Caco-2 (cell line): ENCODE data around the gene APOBEC3C. TPM values are rescaled to one million over a fixed set of nuclear protein-coding genes. Genes with fewer than 3 reads are reported as not detected.
"Not testable (repeated sequence)": the region's sequence is repeated elsewhere in the genome, so short reads cannot be mapped to it uniquely, and the experiment has no call there.

Experiments used
- BruUV-seq: library from RNA; stranded (reverse); fragments of 400-500 nt; replicated peaks from 2 replicates; lab custom pipeline; 2021; lab: Mats Ljungman, UMichigan
- CTCF ChIA-PET: fragments of 300-600 bp; sonication (Branson Sonifier 250); formaldehyde crosslinking; loops from one replicate; lab custom pipeline; 2022; ENCODE audit warnings: antibody characterized with exemption; lab: Charles Lee
- POLR2A ChIA-PET: fragments of 300-600 bp; sonication (Branson Sonifier 250); formaldehyde crosslinking; loops from one replicate; lab custom pipeline; 2022; ENCODE audit warnings: antibody characterized with exemption; lab: Charles Lee
- DNase-seq, 2 experiments: peaks; one replicate each; pipeline versions ENCODE4 v3.0.0 to v3.0.0-alpha.2; 2020 to 2022
- H3K27me3 ChIP-seq: replicated peaks from 2 replicates; pipeline ENCODE4 v1.6.0; 2011; ENCODE audit warnings: low read length; ENCODE audit not compliant: control insufficient read depth, insufficient read depth
- H3K36me3 ChIP-seq: 2 replicates; pipeline ENCODE4 v1.5.1; 2011; ENCODE audit warnings: low read length; ENCODE audit not compliant: control insufficient read depth, insufficient read depth
- H3K4me1 ChIP-seq: fragments of 250-450 bp; sonication (Bioruptor Pico); 2 replicates; pipeline ENCODE4 v1.5.1; 2020; ENCODE audit warnings: mild to moderate bottlenecking
- H3K4me3 ChIP-seq: 2 replicates; pipeline ENCODE4 v1.5.1; 2011; ENCODE audit warnings: low read depth, mild to moderate bottlenecking, control low read depth, low read length
- H3K9me3 ChIP-seq: fragments of 250-450 bp; sonication (Bioruptor Pico); 2 replicates; pipeline ENCODE4 v1.5.1; 2020; ENCODE audit warnings: mild to moderate bottlenecking, moderate library complexity
- H3K27ac Mint-ChIP-seq: one replicate; pipeline ENCODE4 v1.8.0; 2022; ENCODE audit warnings: mixed read lengths; ENCODE audit not compliant: unreplicated experiment
- H3K27me3 Mint-ChIP-seq: one replicate; pipeline ENCODE4 v1.8.0; 2022; ENCODE audit warnings: mixed read lengths; ENCODE audit not compliant: insufficient read depth, unreplicated experiment
- H3K36me3 Mint-ChIP-seq: one replicate; pipeline ENCODE4 v1.8.0; 2022; ENCODE audit warnings: mild to moderate bottlenecking, mixed read lengths; ENCODE audit not compliant: insufficient read depth, unreplicated experiment
- H3K4me1 Mint-ChIP-seq: one replicate; pipeline ENCODE4 v1.8.0; 2022; ENCODE audit warnings: low read depth, mixed read lengths; ENCODE audit not compliant: unreplicated experiment
- H3K4me3 Mint-ChIP-seq: one replicate; pipeline ENCODE4 v1.8.0; 2022; ENCODE audit warnings: mild to moderate bottlenecking, moderate library complexity, mixed read lengths; ENCODE audit not compliant: unreplicated experiment
- H3K9me3 Mint-ChIP-seq: one replicate; pipeline ENCODE4 v1.8.0; 2022; ENCODE audit warnings: mixed read lengths; ENCODE audit not compliant: unreplicated experiment
- CTCF ChIP-seq, 2 experiments: fragments of 200-600 bp in 1 of 2; IDR thresholded peaks; 1 replicate in 1 of 2; 2 replicates in 1 of 2; pipeline versions ENCODE4 v1.5.1 to v1.8.0; 2011 to 2022; ENCODE audit warnings: antibody characterized with exemption in 1 of 2, control low read depth in 1 of 2, inconsistent platforms in 1 of 2, low read depth in 1 of 2, low read length in 1 of 2, mild to moderate bottlenecking in 1 of 2, moderate library complexity in 1 of 2; ENCODE audit not compliant: insufficient read depth in 1 of 2, severe bottlenecking in 1 of 2, unreplicated experiment in 1 of 2
- intact Hi-C: fragments of 100-400 bp; cut with micrococcal nuclease; formaldehyde crosslinking; loops from one replicate; pipeline ENCODE4 v1.10.0; 2022; ENCODE audit not compliant: unreplicated experiment
- total RNA-seq: library from RNA; stranded (reverse); gene quantifications from 2 replicates; pipeline ENCODE4 v1.2.3, GENCODE V29; 2022

The APOBEC3C gene
- total RNA-seq, 1 experiment from 2014 or later = 25.1 TPM

DNA sequence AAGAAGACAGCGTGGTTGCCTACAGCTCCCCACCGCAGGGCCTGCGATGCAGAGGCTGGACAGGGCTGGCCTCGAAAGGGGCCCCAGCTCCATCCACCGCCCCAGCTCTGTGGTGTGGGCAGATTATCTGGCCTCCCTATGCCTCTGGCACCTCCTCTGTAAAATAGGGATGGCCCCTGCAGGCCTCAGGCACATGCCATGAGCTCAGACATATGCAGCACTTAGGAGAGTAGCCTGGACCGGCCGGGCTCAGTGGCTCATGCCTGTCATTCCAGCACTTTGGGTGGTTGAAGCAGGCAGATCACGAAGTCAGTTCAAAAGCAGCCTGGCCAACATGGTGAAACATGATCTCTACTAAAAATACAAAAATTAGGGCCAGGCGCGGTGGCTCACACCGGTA is 14.2 kb downstream of the APOBEC3C start:
- DNase-seq = no peak
- no TSS peak for BruUV-seq
- Histone ChIP-seq H3K36me3 (no peaks in the 10 kb centered on the region), H3K27me3 (no peaks in the 10 kb centered on the region), H3K4me3 (no peak overlapping the region), H3K9me3 (no peaks in the 10 kb centered on the region), H3K4me1 (no peaks in the 10 kb centered on the region)
- Mint-ChIP-seq H3K4me1 (no peaks in the 10 kb centered on the region), H3K4me3 (no peak overlapping the region), H3K27me3 (no peaks in the 10 kb centered on the region), H3K9me3 (no peaks in the 10 kb centered on the region), H3K27ac (no peak overlapping the region), H3K36me3 (no peaks in the 10 kb centered on the region)
- no peak for TF ChIP-seq CTCF (IDR thresholded peaks at IDR 0.05; ENCODE audit: insufficient read depth in 1 of 2, low read depth in 1 of 2, low read length in 1 of 2, severe bottlenecking in 1 of 2, unreplicated experiment in 1 of 2)
- ChIA-PET CTCF (interaction anchor here (0.5 kb wide), 1 partner anchor 40 kb away, joined by 3 read pairs; no protein-coding TSS in a partner anchor), POLR2A (no interaction called here)
- intact Hi-C loops = no loop called here

DNA sequence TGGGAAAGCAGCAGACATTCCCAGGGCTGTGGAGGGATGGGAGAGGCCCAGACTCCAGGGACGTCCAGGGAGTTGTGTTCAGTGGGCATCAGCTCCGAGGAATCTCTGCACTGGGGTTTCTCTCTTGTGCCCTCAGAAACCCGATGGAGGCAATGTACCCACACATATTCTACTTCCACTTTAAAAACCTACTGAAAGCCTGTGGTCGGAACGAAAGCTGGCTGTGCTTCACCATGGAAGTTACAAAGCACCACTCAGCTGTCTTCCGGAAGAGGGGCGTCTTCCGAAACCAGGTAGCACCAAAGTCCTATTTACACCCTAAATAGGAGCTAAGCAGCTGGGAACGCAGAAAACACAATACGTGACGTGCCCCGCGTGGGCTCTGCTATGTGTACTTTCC is 15.2 kb downstream of the APOBEC3C start:
- no peaks in the 10 kb centered on the region for H3K27me3 ChIP-seq
- Mint-ChIP-seq H3K4me3 (no peak overlapping the region), H3K36me3 (no peaks in the 10 kb centered on the region), H3K27me3 (no peaks in the 10 kb centered on the region), H3K27ac (no peak overlapping the region), H3K9me3 (no peaks in the 10 kb centered on the region), H3K4me1 (no peaks in the 10 kb centered on the region)
- no peak for TF ChIP-seq CTCF (IDR thresholded peaks at IDR 0.05; ENCODE audit: insufficient read depth in 1 of 2, low read depth in 1 of 2, low read length in 1 of 2, severe bottlenecking in 1 of 2, unreplicated experiment in 1 of 2)
- CTCF ChIA-PET = no interaction called here
- H3K4me3 ChIP-seq = no peak overlapping the region
- no peaks in the 10 kb centered on the region for H3K36me3 ChIP-seq
- intact Hi-C loops = no loop called here
- POLR2A ChIA-PET = no interaction called here
- DNase-seq = no peak
- BruUV-seq = no TSS peak
- no peaks in the 10 kb centered on the region for H3K9me3 ChIP-seq
- no peaks in the 10 kb centered on the region for H3K4me1 ChIP-seq

DNA sequence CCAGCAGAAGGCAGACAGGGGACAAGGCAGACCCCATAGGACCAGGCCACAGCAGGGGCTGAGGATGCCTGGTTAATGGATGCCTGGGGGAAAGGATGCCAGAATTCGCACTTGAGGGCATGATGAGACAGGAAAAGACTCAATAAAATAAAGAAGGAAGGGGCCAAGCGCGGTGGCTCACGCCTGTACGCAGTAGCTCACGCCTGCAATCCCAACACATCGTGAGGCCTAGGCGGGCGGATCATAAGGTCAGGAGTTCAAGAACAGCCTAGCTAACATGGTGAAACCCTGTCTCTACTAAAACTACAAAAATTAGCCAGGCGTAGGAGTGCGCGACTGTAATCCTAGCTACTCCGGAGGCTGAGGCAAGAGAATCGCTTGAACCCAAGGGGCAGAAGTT is 16.6 kb downstream of the APOBEC3C start:
- Mint-ChIP-seq H3K27me3 (no peaks in the 10 kb centered on the region), H3K9me3 (no peaks in the 10 kb centered on the region), H3K36me3 (no peaks in the 10 kb centered on the region), H3K27ac (no peak overlapping the region), H3K4me3 (no peak overlapping the region), H3K4me1 (no peaks in the 10 kb centered on the region)
- no peaks in the 10 kb centered on the region for H3K9me3 ChIP-seq
- no peaks in the 10 kb centered on the region for H3K27me3 ChIP-seq
- no peaks in the 10 kb centered on the region for H3K36me3 ChIP-seq
- no TSS peak for BruUV-seq
- H3K4me3 ChIP-seq = no peak overlapping the region
- CTCF ChIA-PET = no interaction called here
- POLR2A ChIA-PET = no interaction called here
- intact Hi-C loops = no loop called here
- no peak for TF ChIP-seq CTCF (IDR thresholded peaks at IDR 0.05; ENCODE audit: insufficient read depth in 1 of 2, low read depth in 1 of 2, low read length in 1 of 2, severe bottlenecking in 1 of 2, unreplicated experiment in 1 of 2)
- H3K4me1 ChIP-seq = no peaks in the 10 kb centered on the region
- DNase-seq = no peak

DNA sequence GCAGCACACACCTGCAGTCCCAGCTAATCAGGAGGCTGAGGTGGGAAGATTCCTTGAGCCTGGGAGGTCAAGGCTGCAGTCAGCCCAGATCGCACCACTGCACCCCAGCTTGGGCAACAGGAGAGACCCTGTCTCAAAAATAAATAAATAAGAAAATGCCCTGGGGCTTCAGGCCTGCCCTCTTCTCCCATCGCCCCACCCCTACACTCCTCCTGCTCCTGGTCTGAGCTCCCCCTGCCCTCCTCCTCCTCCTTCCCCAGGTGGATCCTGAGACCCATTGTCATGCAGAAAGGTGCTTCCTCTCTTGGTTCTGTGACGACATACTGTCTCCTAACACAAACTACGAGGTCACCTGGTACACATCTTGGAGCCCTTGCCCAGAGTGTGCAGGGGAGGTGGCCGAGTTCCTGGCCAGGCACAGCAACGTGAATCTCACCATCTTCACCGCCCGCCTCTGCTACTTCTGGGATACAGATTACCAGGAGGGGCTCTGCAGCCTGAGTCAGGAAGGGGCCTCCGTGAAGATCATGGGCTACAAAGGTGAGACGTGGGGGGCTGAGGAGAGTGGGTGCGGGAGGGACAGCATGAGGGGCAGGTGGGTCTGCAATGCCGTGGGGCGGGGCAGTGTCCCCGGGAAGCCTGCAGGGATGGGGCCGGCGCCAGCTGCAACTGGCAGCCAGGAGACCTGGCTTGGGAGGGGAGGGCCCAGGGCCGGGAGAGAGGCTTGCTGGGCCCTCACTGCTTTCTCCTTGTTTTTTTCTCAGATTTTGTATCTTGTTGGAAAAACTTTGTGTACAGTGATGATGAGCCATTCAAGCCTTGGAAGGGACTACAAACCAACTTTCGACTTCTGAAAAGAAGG is 17.6 kb downstream of the APOBEC3C start:
- H3K36me3 ChIP-seq, BruUV-seq, POLR2A ChIA-PET, H3K4me1 ChIP-seq, intact Hi-C loops, H3K9me3 Mint-ChIP-seq, H3K4me3 ChIP-seq, H3K27me3 Mint-ChIP-seq, H3K4me1 Mint-ChIP-seq, DNase-seq, CTCF ChIA-PET, H3K27me3 ChIP-seq, H3K36me3 Mint-ChIP-seq, H3K27ac Mint-ChIP-seq, H3K4me3 Mint-ChIP-seq, H3K9me3 ChIP-seq: not testable (repeated sequence)

GRCh38 chr22:39037071-39037470 is 23.0 kb downstream of the APOBEC3C start:
- H3K9me3 Mint-ChIP-seq, H3K9me3 ChIP-seq, H3K4me3 ChIP-seq, H3K27me3 Mint-ChIP-seq, H3K27ac Mint-ChIP-seq, H3K4me1 ChIP-seq, CTCF ChIA-PET, POLR2A ChIA-PET, H3K27me3 ChIP-seq, H3K36me3 Mint-ChIP-seq, H3K36me3 ChIP-seq, intact Hi-C loops, H3K4me3 Mint-ChIP-seq, BruUV-seq, DNase-seq: not testable (repeated sequence)
- H3K4me1 Mint-ChIP-seq = peaks cover 16% of the 10 kb centered on the region
